HEK293 (cell line): ENCODE measurements around the gene CALHM1.

Source experiments
- CTCF ChIA-PET: fragments of 350-600 bp; formaldehyde crosslinking; extraction: SDS; loops from one replicate; lab custom pipeline; 2021; ENCODE audit warnings: antibody characterized with exemption; lab: Yijun Ruan, JAX
- POLR2A ChIA-PET: fragments of 300-600 bp; formaldehyde crosslinking; extraction: SDS; loops from one replicate; lab custom pipeline; 2020; ENCODE audit warnings: antibody characterized with exemption, inconsistent platforms; lab: Yijun Ruan, JAX
- H3K27ac ChIP-seq: fragments of 200-500 bp; sonication (Bioruptor generic); 2 replicates; pipeline ENCODE4 v1.5.1; 2014; ENCODE audit warnings: low read depth, low read length, control low read depth, inconsistent platforms; ENCODE audit errors: extremely low read depth
- H3K36me3 ChIP-seq, 2 experiments: fragments of 200-500 bp in 1 of 2; sonication (Bioruptor generic) in 1 of 2; 1 replicate in 1 of 2; 2 replicates in 1 of 2; pipeline ENCODE4 v1.5.1; 2014 to 2017; ENCODE audit warnings: inconsistent platforms in 2 of 2, low read length in 2 of 2; ENCODE audit not compliant: control insufficient read depth in 2 of 2, insufficient read depth in 1 of 2
- H3K4me1 ChIP-seq: fragments of 200-500 bp; sonication (Bioruptor generic); 2 replicates; pipeline ENCODE4 v1.5.1; 2014; ENCODE audit warnings: mild to moderate bottlenecking, low read length, inconsistent platforms; ENCODE audit not compliant: control insufficient read depth, insufficient read depth
- H3K4me3 ChIP-seq: 2 replicates; pipeline ENCODE4 v1.5.1; 2011; ENCODE audit warnings: low read depth, mild to moderate bottlenecking, control low read depth, low read length, moderate library complexity
- H3K9me3 ChIP-seq: fragments of 200-500 bp; sonication (Bioruptor generic); 2 replicates; pipeline ENCODE4 v1.5.1; 2014; ENCODE audit warnings: low read depth, low read length, inconsistent platforms; ENCODE audit not compliant: control insufficient read depth, insufficient read depth
- BCL11A ChIP-seq: fragments of 450-650 bp; formaldehyde crosslinking; IDR thresholded peaks from 2 replicates; pipeline ENCODE4 v1.5.1; 2016; ENCODE audit warnings: low read depth, missing biosample characterization, missing genetic modification characterization
- GFI1B ChIP-seq: fragments of 450-650 bp; formaldehyde crosslinking; IDR thresholded peaks from 2 replicates; pipeline ENCODE4 v1.5.1; 2016; ENCODE audit warnings: missing biosample characterization, missing genetic modification characterization
- IKZF3 ChIP-seq: fragments of 450-650 bp; IDR thresholded peaks from 2 replicates; pipeline ENCODE4 v1.5.0; 2018; ENCODE audit warnings: missing biosample characterization, mild to moderate bottlenecking, missing genetic modification characterization, moderate library complexity
- INSM2 ChIP-seq: fragments of 450-650 bp; formaldehyde crosslinking; IDR thresholded peaks from 2 replicates; pipeline ENCODE4 v1.5.1; 2016; ENCODE audit warnings: missing biosample characterization, missing genetic modification characterization
- KLF8 ChIP-seq: fragments of 450-650 bp; formaldehyde crosslinking; IDR thresholded peaks from 2 replicates; pipeline ENCODE4 v1.5.1; 2016; ENCODE audit warnings: missing biosample characterization, missing genetic modification characterization
- MYNN ChIP-seq: fragments of 450-650 bp; formaldehyde crosslinking; IDR thresholded peaks from 2 replicates; pipeline ENCODE4 v1.5.1; 2016; ENCODE audit warnings: missing biosample characterization, missing genetic modification characterization, borderline replicate concordance
- OSR2 ChIP-seq: fragments of 450-650 bp; formaldehyde crosslinking; IDR thresholded peaks from 2 replicates; pipeline ENCODE4 v1.5.1; 2016; ENCODE audit warnings: missing biosample characterization, missing genetic modification characterization
- SETDB1 ChIP-seq: IDR thresholded peaks from one replicate; pipeline ENCODE4 v1.6.1; 2017; ENCODE audit warnings: mild to moderate bottlenecking, low read length, moderate library complexity, mixed read lengths; ENCODE audit not compliant: insufficient read length
- SP3 ChIP-seq: fragments of 450-650 bp; formaldehyde crosslinking; IDR thresholded peaks from 2 replicates; pipeline ENCODE4 v1.5.1; 2016; ENCODE audit warnings: missing biosample characterization, missing genetic modification characterization
- SP7 ChIP-seq: fragments of 450-650 bp; formaldehyde crosslinking; IDR thresholded peaks from 2 replicates; pipeline ENCODE4 v1.5.1; 2016; ENCODE audit warnings: missing biosample characterization, missing genetic modification characterization
- WT1 ChIP-seq: fragments of 450-650 bp; formaldehyde crosslinking; IDR thresholded peaks from 2 replicates; pipeline ENCODE4 v1.5.1; 2016; ENCODE audit warnings: missing biosample characterization, missing genetic modification characterization
- ZBTB17 ChIP-seq: fragments of 450-650 bp; formaldehyde crosslinking; IDR thresholded peaks from 2 replicates; pipeline ENCODE4 v1.5.1; 2016; ENCODE audit warnings: missing biosample characterization, missing genetic modification characterization
- ZBTB20 ChIP-seq: fragments of 450-650 bp; formaldehyde crosslinking; IDR thresholded peaks from 2 replicates; pipeline ENCODE4 v1.5.1; 2016; ENCODE audit warnings: missing biosample characterization, missing genetic modification characterization
- ZBTB21 ChIP-seq: fragments of 450-650 bp; formaldehyde crosslinking; IDR thresholded peaks from 2 replicates; pipeline ENCODE4 v1.5.1; 2017; ENCODE audit warnings: missing biosample characterization, missing genetic modification characterization
- ZNF140 ChIP-seq: fragments of 450-650 bp; formaldehyde crosslinking; IDR thresholded peaks from 2 replicates; pipeline ENCODE4 v1.5.1; 2016; ENCODE audit warnings: missing biosample characterization, missing genetic modification characterization
- ZNF169 ChIP-seq: fragments of 450-650 bp; formaldehyde crosslinking; IDR thresholded peaks from 2 replicates; pipeline ENCODE4 v1.5.1; 2016; ENCODE audit warnings: missing biosample characterization, missing genetic modification characterization
- ZNF2 ChIP-seq: fragments of 450-650 bp; formaldehyde crosslinking; IDR thresholded peaks from 2 replicates; pipeline ENCODE4 v1.5.1; 2016; ENCODE audit warnings: missing biosample characterization, missing genetic modification characterization
- ZNF214 ChIP-seq: fragments of 450-650 bp; formaldehyde crosslinking; IDR thresholded peaks from 2 replicates; pipeline ENCODE4 v1.5.1; 2017; ENCODE audit warnings: missing biosample characterization, mild to moderate bottlenecking, missing genetic modification characterization, borderline replicate concordance
- ZNF391 ChIP-seq: fragments of 450-650 bp; formaldehyde crosslinking; IDR thresholded peaks from 2 replicates; pipeline ENCODE4 v1.5.1; 2016; ENCODE audit warnings: low read depth, missing biosample characterization, missing genetic modification characterization, borderline replicate concordance
- ZNF398 ChIP-seq: fragments of 450-650 bp; formaldehyde crosslinking; IDR thresholded peaks from 2 replicates; pipeline ENCODE4 v1.5.1; 2017; ENCODE audit warnings: missing biosample characterization, missing genetic modification characterization
- ZNF48 ChIP-seq: fragments of 450-650 bp; formaldehyde crosslinking; IDR thresholded peaks from 2 replicates; pipeline ENCODE4 v1.5.1; 2016; ENCODE audit warnings: missing biosample characterization, missing genetic modification characterization
- ZNF521 ChIP-seq: fragments of 450-650 bp; formaldehyde crosslinking; IDR thresholded peaks from 2 replicates; pipeline ENCODE4 v1.5.1; 2017; ENCODE audit warnings: missing biosample characterization, mild to moderate bottlenecking, missing genetic modification characterization
- ZNF529 ChIP-seq: fragments of 450-650 bp; formaldehyde crosslinking; IDR thresholded peaks from 2 replicates; pipeline ENCODE4 v1.5.1; 2017; ENCODE audit warnings: missing genetic modification characterization, missing biosample characterization; ENCODE audit not compliant: insufficient replicate concordance
- ZNF610 ChIP-seq: fragments of 450-650 bp; formaldehyde crosslinking; IDR thresholded peaks from 2 replicates; pipeline ENCODE4 v1.5.1; 2016; ENCODE audit warnings: missing biosample characterization, missing genetic modification characterization, borderline replicate concordance
- ZNF623 ChIP-seq: fragments of 450-650 bp; formaldehyde crosslinking; IDR thresholded peaks from 2 replicates; pipeline ENCODE4 v1.5.1; 2016; ENCODE audit warnings: missing biosample characterization, missing genetic modification characterization
- TF ChIP-seq, protein P1 (sequence below): fragments of 450-650 bp; formaldehyde crosslinking; IDR thresholded peaks from 2 replicates; pipeline ENCODE4 v1.5.1; 2016; ENCODE audit warnings: missing biosample characterization, missing genetic modification characterization

CALHM1 gene

GRCh38 chr10:103493362-103493915 is 34.7 kb upstream of the CALHM1 start, which contains the start of gene NEURL1 (continued):
- TF ChIP-seq, protein P1, sequence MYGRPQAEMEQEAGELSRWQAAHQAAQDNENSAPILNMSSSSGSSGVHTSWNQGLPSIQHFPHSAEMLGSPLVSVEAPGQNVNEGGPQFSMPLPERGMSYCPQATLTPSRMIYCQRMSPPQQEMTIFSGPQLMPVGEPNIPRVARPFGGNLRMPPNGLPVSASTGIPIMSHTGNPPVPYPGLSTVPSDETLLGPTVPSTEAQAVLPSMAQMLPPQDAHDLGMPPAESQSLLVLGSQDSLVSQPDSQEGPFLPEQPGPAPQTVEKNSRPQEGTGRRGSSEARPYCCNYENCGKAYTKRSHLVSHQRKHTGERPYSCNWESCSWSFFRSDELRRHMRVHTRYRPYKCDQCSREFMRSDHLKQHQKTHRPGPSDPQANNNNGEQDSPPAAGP (tag by site-specific recombination): peak; percentile 35; the same call in 1 of the 2 replicates
- no peak for TF ChIP-seq ZNF610 (tag by site-specific recombination)

DNA sequence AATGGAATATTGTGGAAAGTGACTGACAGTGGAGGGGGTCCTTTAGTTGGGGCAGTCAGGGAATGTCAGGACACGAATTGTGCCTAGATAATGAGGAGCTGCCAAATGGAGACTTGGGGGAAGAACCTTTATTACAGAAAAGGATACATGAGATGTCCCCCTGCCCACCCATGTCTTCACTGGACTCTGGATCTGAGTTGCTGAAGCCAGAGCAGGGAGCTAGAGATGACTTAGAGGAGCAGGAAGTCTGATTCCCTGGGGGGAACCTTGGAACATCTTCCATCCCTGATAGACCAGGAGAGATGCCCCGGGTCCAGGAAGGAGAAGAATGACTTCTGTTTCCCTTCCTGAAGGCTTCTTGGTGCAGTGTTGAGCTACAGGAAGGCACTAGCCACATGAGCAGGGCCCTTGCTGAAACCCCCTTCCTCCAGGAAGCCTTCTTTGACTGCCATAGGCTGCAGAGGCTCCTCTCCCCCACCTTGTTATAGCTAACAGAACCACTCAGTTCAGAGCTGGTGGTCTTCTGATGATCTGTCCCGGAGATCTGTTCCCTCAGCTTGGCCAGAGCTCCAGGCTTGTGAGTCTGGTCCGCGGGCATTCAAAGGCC is 34.1 kb upstream of the CALHM1 start:
- Histone ChIP-seq H3K9me3 (no peaks in the 10 kb centered on the region), H3K36me3 (no peaks in the 10 kb centered on the region), H3K4me1 (no peaks in the 10 kb centered on the region), H3K4me3 (no peak overlapping the region), H3K27ac (no peak overlapping the region)
- POLR2A ChIA-PET: interaction anchor here (0.6 to 3.4 kb wide), 9 partner anchors 9 to 125 kb away, joined by 3 to 15 read pairs (median 4); partner anchors contain the start of genes ATP5MK, PDCD11 and TAF5
- CTCF ChIA-PET: interaction anchor here (0.6 to 6.1 kb wide), 13 partner anchors 9 to 100 kb away, joined by 3 to 41 read pairs (median 4); no protein-coding TSS in a partner anchor
- TF ChIP-seq ZNF521 (no peak), ZNF214 (tag by site-specific recombination) (no peak), SETDB1 (no peak), WT1 (tag by site-specific recombination) (no peak), ZBTB21 (no peak), ZNF623 (no peak), ZNF529 (no peak)

GRCh38 chr10:103491729-103492364 is 33.1 kb upstream of the CALHM1 start:
- H3K36me3 ChIP-seq: no peaks in the 10 kb centered on the region
- H3K9me3 ChIP-seq: no peaks in the 10 kb centered on the region
- CTCF ChIA-PET: interaction anchor here (0.6 to 6.1 kb wide), 12 partner anchors 9 to 671 kb away, joined by 3 to 41 read pairs (median 4); no protein-coding TSS in a partner anchor
- H3K4me3 ChIP-seq: no peak overlapping the region
- H3K4me1 ChIP-seq: no peaks in the 10 kb centered on the region
- H3K27ac ChIP-seq: no peak overlapping the region
- POLR2A ChIA-PET: interaction anchor here (0.6 to 3.4 kb wide), 9 partner anchors 9 to 299 kb away, joined by 3 to 15 read pairs (median 4); partner anchors contain the start of genes ATP5MK, NT5C2, PDCD11 and TAF5
- 0 out of 2 replicates have a peak, but pooled peaks have one; percentile 31 for TF ChIP-seq ZNF2 (tag by site-specific recombination)
- no peak for TF ChIP-seq ZNF48 (tag by site-specific recombination)
- TF ChIP-seq INSM2 (tag by site-specific recombination): no peak
- peak; percentile 90 for TF ChIP-seq WT1 (tag by site-specific recombination)
- TF ChIP-seq KLF8 (tag by site-specific recombination): peak; percentile 56; the same call in 1 of the 2 replicates
- peak; percentile 45; the same call in 1 of the 2 replicates for TF ChIP-seq ZBTB17 (tag by site-specific recombination)
- TF ChIP-seq OSR2 (tag by site-specific recombination): no peak
- no peak; the same call in 1 of the 2 replicates for TF ChIP-seq SP3 (tag by site-specific recombination)
- TF ChIP-seq ZNF398 (tag by site-specific recombination): peak; percentile 86
- TF ChIP-seq MYNN (tag by site-specific recombination): no peak
- TF ChIP-seq, protein P1 (tag by site-specific recombination): peak; percentile 75; the same call in 1 of the 2 replicates
- TF ChIP-seq IKZF3 (tag by site-specific recombination): 0 out of 2 replicates have a peak, but pooled peaks have one; percentile 24
- TF ChIP-seq BCL11A (tag by site-specific recombination): peak; percentile 43; the same call in 1 of the 2 replicates
- TF ChIP-seq ZBTB20: peak; percentile 35; the same call in 1 of the 2 replicates
- peak; percentile 87 for TF ChIP-seq SP7 (tag by site-specific recombination)
- TF ChIP-seq ZNF140 (tag by site-specific recombination): no peak
- no peak for TF ChIP-seq ZNF169 (tag by site-specific recombination)
- no peak for TF ChIP-seq GFI1B
- no peak for TF ChIP-seq ZNF391
